ENCODE results near the gene CASS4. TPM values are rescaled to one million over a fixed set of nuclear protein-coding genes. Genes with fewer than 3 reads are reported as not detected.
A peak's percentile ranks its signal among the peaks of the same experiment; 100 is the strongest.

Gene CASS4
- total RNA-seq, 3 donors from 2014 or later (not counting 1 experiment from before 2014, with no cell fraction given): 9.3 to 13.8 (median 13.4) TPM

DNA sequence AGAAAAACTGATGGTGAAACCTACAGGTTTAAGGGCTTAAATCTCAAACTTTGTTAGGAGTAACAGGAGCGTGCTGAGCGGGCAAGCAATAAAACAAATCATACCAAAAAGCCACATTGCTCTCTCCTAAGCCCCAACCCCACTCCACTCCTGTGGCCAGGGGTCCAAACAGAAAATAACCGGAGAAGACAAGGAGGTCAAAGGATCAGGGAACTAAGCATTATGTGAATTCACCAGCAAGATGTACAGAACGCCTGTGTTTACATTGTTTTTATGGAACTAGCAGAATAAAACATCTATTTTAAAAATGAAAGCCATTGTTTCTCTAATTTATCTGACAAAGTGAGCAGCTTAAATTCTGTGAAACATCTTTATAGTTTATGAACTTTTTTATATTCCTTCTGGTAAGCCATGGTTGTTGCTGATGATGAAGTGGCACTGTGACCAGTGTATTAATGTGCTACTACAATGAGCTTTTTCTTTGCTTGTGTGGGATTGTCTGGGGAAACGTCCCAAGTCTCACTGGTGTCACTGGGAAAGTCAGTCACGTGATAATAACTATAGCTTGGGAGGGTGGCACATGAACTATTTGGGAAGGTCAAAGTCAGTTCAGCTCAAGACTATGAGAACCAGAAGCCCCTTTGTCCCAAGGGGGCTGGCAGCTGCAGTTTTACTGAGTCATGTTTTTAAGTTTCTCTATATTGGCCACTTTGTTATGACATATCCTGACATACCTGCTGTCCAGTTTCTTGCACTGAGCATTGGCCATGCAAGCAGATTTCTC lies 43.5 kb upstream of the CASS4 start:
- no peak for DNase-seq
- Histone ChIP-seq H3K27ac (ENCODE audit: low read length) (no peak overlapping the region), H3K9me3 (ENCODE audit: control insufficient read depth, insufficient read depth, low read length) (no peaks in the 10 kb centered on the region), H3K36me3 (ENCODE audit: control insufficient read depth, insufficient read depth, low read length) (peaks cover 6% of the 10 kb centered on the region), H3K27me3 (ENCODE audit: control insufficient read depth, insufficient read depth, low read length) (no peaks in the 10 kb centered on the region), H3K4me3 (ENCODE audit: low read length) (no peak overlapping the region), H3K4me1 (ENCODE audit: control insufficient read depth, insufficient read depth, low read length) (no peaks in the 10 kb centered on the region)
- ATAC-seq: no peak
- no peaks in the 10 kb centered on the region for H3K36me3 Mint-ChIP-seq
- no peaks in the 10 kb centered on the region for H3K27me3 Mint-ChIP-seq (ENCODE audit: low read depth in 2 of 2)
- H3K4me1 Mint-ChIP-seq: peaks cover 5 to 8% of the 10 kb centered on the region in 2 donors
- H3K4me3 Mint-ChIP-seq: no peak overlapping the region
- no peak overlapping the region for H3K27ac Mint-ChIP-seq
- TF ChIP-seq, protein P1, sequence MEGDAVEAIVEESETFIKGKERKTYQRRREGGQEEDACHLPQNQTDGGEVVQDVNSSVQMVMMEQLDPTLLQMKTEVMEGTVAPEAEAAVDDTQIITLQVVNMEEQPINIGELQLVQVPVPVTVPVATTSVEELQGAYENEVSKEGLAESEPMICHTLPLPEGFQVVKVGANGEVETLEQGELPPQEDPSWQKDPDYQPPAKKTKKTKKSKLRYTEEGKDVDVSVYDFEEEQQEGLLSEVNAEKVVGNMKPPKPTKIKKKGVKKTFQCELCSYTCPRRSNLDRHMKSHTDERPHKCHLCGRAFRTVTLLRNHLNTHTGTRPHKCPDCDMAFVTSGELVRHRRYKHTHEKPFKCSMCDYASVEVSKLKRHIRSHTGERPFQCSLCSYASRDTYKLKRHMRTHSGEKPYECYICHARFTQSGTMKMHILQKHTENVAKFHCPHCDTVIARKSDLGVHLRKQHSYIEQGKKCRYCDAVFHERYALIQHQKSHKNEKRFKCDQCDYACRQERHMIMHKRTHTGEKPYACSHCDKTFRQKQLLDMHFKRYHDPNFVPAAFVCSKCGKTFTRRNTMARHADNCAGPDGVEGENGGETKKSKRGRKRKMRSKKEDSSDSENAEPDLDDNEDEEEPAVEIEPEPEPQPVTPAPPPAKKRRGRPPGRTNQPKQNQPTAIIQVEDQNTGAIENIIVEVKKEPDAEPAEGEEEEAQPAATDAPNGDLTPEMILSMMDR (IDR thresholded peaks at IDR 0.05): no peak
- WGBS (ENCODE audit: insufficient coverage): 96% methylated on average over 6 of the region's 6 CpGs
- intact Hi-C loops (cut with micrococcal nuclease): no loop called here
- no peaks in the 10 kb centered on the region for H3K9me3 Mint-ChIP-seq

- DNase-seq (no peak), ATAC-seq (no peak)
- H3K9me3 ChIP-seq (ENCODE audit: control insufficient read depth, insufficient read depth, low read length): no peaks in the 10 kb centered on the region
- no peak overlapping the region for H3K27ac ChIP-seq (ENCODE audit: low read length)
- no peaks in the 10 kb centered on the region for H3K27me3 ChIP-seq (ENCODE audit: control insufficient read depth, insufficient read depth, low read length)
- peaks cover 6% of the 10 kb centered on the region for H3K36me3 ChIP-seq (ENCODE audit: control insufficient read depth, insufficient read depth, low read length)
- no peak overlapping the region for H3K4me3 ChIP-seq (ENCODE audit: low read length)
- Mint-ChIP-seq H3K36me3 (no peaks in the 10 kb centered on the region), H3K27me3 (ENCODE audit: low read depth in 2 of 2) (no peaks in the 10 kb centered on the region), H3K9me3 (no peaks in the 10 kb centered on the region), H3K4me1 (peaks cover 5 to 13% of the 10 kb centered on the region in 2 donors), H3K27ac (no peak overlapping the region), H3K4me3 (no peak overlapping the region)
- TF ChIP-seq, protein P1 (IDR thresholded peaks at IDR 0.05): no peak
- 100% methylated on average over 2 of the region's 4 CpGs for WGBS (ENCODE audit: insufficient coverage)
- intact Hi-C loops (cut with micrococcal nuclease): no loop called here
- no peaks in the 10 kb centered on the region for H3K4me1 ChIP-seq (ENCODE audit: control insufficient read depth, insufficient read depth, low read length)
These were observed 42.9 kb upstream of the CASS4 start for GRCh38 chr20:56369179-56369578.

DNA sequence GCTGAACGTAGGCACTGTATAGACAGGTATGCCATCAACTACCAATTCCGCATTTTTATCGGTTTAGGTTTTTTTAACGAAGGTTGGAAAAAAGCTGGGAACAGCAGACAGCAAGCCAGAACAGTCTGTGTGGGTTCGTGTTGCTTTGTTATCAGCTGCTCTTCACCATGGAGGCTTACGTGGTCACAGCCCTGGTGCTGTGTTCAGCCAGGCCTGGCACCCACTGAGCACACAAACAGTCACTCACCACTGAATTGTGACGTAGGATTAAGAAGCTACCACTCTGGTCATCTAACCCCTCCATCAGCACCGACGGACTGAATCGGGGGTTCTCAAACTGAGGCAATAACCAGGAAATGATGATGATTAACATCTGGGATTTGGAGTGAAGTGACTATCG lies 40.1 kb upstream of the CASS4 start:
- H3K4me1 ChIP-seq (ENCODE audit: control insufficient read depth, insufficient read depth, low read length): no peaks in the 10 kb centered on the region
- H3K9me3 Mint-ChIP-seq: no peaks in the 10 kb centered on the region
- peaks cover 12 to 18% of the 10 kb centered on the region in 2 donors for H3K4me1 Mint-ChIP-seq
- DNase-seq (no peak), ATAC-seq (no peak)
- no peaks in the 10 kb centered on the region for H3K9me3 ChIP-seq (ENCODE audit: control insufficient read depth, insufficient read depth, low read length)
- no peak overlapping the region for H3K27ac ChIP-seq (ENCODE audit: low read length)
- H3K4me3 ChIP-seq (ENCODE audit: low read length): no peak overlapping the region
- intact Hi-C loops (cut with micrococcal nuclease): no loop called here
- TF ChIP-seq, protein P1 (IDR thresholded peaks at IDR 0.05): no peak
- H3K27me3 Mint-ChIP-seq (ENCODE audit: low read depth in 2 of 2): no peaks in the 10 kb centered on the region
- H3K27me3 ChIP-seq (ENCODE audit: control insufficient read depth, insufficient read depth, low read length): no peaks in the 10 kb centered on the region
- peaks cover 4% of the 10 kb centered on the region for H3K36me3 ChIP-seq (ENCODE audit: control insufficient read depth, insufficient read depth, low read length)
- no peaks in the 10 kb centered on the region for H3K36me3 Mint-ChIP-seq
- no peak overlapping the region for H3K4me3 Mint-ChIP-seq
- H3K27ac Mint-ChIP-seq: no peak overlapping the region
- 93% methylated on average over 7 of the region's 11 CpGs for WGBS (ENCODE audit: insufficient coverage)

DNA sequence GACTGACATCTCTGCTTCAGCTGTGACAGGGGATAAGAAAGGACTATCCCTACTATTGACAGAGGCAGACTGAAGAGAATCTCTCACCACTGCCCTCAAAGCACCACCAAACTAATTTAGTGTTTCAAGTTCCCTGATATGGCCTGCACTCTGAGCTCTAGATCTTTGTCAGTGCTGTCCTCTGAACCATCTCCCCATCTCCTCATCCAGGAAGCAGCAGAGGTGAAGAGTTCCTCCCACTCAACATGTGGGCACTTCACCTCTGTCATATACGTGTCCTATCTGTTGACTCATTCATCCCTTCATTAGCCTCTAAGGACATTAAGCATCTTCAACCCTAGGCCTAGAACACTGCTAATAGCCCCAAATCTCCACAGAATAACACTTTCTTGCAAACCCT lies 39.2 kb upstream of the CASS4 start:
- TF ChIP-seq, protein P1 (IDR thresholded peaks at IDR 0.05): no peak
- H3K36me3 Mint-ChIP-seq: no peaks in the 10 kb centered on the region
- peaks cover 4% of the 10 kb centered on the region for H3K36me3 ChIP-seq (ENCODE audit: control insufficient read depth, insufficient read depth, low read length)
- no peaks in the 10 kb centered on the region for H3K9me3 ChIP-seq (ENCODE audit: control insufficient read depth, insufficient read depth, low read length)
- H3K9me3 Mint-ChIP-seq: no peaks in the 10 kb centered on the region
- no peak for ATAC-seq
- peaks cover 12 to 18% of the 10 kb centered on the region in 2 donors for H3K4me1 Mint-ChIP-seq
- H3K27ac Mint-ChIP-seq: peak overlapping the region in 1 of 2 donors; percentile 37
- no peaks in the 10 kb centered on the region for H3K27me3 ChIP-seq (ENCODE audit: control insufficient read depth, insufficient read depth, low read length)
- H3K27me3 Mint-ChIP-seq (ENCODE audit: low read depth in 2 of 2): no peaks in the 10 kb centered on the region
- DNase-seq: no peak
- H3K4me3 Mint-ChIP-seq: no peak overlapping the region
- H3K4me3 ChIP-seq (ENCODE audit: low read length): no peak overlapping the region
- no peak overlapping the region for H3K27ac ChIP-seq (ENCODE audit: low read length)
- H3K4me1 ChIP-seq (ENCODE audit: control insufficient read depth, insufficient read depth, low read length): no peaks in the 10 kb centered on the region
- intact Hi-C loops (cut with micrococcal nuclease): no loop called here
- WGBS (ENCODE audit: insufficient coverage): 52% methylated on average over 1 of the region's 1 CpG

Data from natural killer cell (primary cell).